KG1 (cell line): ENCODE data around the gene TOP3A.
"Not testable (repeated sequence)": the region's sequence is repeated elsewhere in the genome, so short reads cannot be mapped to it uniquely, and the experiment has no call there.

Source experiments
- DNase-seq: peaks from one replicate; lab custom pipeline; 2025; lab: John Stamatoyannopoulos, UW

Gene TOP3A

DNA sequence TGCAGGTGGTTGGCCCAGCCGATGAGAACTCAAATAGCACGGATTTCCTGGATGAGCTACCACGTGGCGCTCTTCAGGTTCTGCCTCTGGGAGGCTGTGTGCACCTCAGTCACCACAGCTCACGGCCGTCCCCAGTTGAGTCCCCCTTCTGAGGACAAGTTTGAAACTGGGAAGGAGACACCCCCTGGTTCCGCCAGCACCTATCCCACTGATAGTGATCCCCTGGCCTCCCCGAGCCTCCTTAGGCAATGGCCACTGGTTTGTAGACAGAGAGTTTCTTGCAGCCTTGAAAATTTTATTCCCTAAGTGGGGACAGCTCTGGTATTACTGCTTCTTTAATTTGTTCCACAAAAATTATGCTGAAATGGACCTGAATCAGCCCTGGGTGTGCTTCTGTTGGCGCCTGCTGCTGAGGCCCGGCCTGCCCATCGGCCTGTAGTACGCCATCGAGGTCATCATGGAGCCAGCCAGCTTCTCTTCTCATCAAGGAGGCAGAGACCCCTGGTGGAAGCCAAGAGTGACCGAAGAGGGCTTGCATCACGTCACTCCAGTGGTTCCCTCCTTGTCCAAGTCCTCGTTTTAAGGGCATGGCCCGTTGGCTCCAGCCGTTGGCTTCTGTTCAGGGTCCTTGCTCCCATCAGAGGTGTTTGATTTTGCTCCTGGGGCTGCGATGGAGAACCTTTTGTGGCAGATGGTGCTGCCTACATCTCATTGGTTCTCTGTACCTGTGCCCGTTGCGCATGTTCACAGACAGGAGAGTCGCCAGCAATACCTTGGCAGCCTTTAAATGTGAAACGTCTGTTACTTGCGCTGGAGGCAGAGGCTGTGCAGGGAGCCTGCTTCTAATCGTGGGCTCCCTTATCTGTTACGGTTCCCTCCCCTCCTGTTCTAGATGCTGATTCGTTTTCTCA, 9.6 kb upstream of the TOP3A start:
- no peak for DNase-seq

DNA sequence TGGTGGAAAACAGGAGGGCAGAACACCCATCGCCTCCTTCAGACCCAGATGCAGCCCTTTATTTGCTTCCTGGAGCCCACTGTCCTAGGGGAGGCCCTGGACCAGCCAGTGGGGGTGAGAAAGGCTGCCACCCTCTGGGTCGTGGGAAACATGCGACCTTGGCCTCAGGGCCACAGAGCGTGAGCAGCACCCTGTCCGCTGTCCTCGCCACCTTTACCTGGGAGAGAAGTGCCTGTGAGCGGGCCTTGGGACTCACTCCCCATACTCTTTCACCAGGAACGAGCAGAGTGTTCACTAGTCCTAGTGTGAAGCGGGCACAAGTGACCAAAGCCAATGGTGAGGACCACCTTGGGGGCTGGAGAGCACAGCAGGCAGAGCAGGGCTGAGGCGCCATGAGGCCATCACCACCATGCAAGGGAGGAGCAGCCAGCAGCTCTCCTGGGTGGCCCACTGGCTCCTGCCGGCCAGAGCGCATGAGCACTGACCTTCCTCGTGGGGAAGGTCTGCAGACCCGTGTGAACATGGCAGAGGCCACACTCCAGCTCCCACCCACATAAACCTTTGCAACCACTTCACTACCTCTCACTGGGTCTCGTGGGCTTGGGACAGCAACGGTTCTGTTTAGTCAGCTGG, 8.8 kb upstream of the TOP3A start:
- DNase-seq, result no peak

DNA sequence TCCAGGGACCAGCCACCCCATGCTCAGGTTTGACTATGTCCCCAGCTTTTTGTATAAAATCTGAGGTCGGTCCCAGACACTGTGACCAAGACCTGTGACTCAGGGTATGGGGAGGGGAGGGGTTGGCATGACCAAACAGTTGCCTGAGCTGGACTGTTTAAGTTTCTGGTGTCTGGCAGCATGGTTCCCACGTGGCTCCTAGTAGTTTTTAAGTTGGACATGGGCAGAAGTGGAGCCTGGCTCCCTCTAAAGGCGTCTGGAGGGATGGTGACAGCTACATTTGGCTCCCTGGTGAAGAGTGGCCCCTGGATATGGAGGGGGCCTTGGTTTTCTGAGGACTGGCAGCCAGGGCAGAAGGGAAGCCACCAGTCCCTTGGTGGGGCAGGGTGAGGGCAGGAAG, 8.2 kb upstream of the TOP3A start:
- no peak for DNase-seq

DNA sequence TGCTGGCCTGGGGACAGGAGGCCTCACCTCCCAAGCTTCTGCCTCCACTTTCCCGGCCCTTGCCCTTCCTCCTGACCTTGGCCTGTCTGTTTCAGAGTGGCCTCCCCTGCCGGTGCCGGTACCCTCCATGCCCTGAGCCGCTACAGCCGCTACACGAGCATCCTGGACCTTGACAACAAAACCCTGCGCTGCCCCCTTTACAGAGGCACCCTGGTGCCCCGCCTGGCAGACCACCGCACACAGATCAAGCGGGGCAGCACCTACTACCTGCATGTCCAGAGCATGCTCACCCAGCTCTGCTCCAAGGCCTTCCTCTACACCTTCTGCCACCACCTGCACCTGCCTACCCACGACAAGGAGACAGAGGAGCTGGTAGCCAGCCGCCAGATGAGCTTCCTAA, 7.7 kb upstream of the TOP3A start:
- DNase-seq, result no peak

DNA sequence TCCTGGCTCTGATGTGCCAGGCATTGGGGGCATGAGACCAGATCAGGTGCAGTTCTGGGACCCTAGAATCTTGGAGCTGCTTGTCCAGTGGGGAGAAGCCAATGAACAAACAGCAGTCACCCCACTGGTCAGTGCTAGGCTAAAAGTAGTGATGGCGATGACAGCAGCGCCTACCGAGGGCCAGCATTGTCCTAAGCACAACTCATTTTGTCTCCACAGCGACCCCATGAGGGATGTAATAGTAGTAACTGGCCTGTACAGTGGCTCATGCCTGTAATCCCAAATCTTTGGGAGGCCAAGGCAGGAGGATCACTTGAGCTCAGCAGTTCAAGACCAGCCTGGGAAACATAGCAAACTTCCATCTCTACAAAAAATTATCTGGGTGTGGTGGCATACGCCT, 6.5 kb upstream of the TOP3A start:
- DNase-seq, result no peak

DNA sequence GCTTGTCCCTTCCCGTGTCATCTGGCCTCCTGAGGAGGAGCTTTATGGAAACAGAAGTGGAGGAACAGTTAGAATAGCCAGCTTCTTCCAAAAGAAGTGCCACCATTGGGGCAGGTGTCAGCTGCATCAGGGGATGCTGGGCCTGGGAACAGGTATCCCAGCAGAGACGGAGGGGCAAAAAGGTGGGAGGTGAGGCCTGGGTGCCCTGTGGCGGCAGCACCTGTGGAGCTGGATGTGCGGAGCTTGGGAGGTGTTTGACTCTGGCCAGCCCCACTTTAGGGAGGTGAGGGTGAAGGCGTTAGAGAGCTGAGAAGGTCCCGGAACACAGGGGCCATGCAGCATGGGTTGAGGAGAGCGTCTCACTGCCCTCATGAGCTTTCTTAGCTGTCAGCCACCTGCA, 5.5 kb upstream of the TOP3A start:
- DNase-seq, result no peak

DNA sequence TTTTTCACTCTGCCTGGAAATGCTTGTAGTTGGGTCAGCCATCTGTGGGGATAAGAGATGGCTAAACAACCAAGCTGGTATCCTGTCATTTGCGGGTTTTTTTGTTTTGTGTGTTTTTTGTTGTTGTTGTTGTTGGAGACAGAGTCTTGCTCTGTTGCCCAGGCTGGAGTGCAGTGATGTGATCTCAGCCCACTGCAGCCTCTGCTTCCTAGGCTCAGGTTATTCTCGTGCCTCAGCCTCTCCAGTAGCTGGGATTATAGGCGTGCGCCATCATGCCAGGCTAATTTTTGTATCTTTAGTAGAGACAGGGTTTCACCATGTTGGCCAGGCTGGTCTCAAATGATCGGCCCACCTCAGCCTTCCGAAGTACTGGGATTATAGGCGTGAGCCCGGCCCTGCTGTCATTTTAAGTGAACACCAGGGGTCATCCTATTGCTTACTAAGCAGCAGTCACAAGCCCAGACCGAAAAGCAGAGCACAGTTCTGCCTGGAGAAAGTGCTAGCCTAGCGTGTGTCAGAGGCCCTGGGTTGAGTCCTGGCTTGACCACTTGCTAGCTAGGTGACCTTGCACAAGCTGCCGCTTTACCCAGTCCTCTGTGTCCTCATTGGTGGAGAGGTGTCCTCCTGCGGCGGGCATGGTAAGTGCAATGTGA, 4.9 kb upstream of the TOP3A start:
- no peak for DNase-seq

DNA sequence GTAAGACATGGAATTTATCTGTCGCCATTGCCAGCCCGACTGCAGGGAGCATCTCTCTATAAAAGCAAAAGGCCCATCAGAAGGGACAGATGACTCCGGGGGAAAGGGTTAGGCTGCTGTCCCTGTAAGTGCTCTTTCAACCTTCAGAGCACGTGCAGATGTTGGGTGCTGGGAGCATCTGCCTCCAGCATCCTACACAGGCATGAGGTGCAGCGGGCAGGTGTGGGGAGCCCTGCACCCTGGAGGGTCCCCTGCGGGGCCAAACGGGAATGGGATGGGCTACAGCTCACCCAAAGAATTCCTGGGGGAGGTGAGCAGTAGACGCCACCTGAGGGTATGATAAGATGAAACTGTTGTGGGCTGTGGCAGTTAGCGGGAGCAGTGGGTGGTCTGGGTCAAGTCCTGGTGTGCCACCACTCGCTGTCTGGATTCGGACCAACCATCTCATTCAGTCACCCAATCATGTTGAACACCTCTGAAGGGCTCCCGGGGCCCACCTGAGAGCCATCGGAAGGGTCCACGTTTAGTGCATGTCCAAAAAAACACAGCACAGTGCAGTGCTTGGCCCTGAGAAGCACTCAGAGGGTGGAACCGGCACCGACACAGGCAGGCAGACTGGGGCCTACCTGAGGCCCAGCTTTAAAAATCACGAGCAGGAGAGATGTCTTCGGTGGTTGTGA, 4.1 kb upstream of the TOP3A start:
- no peak for DNase-seq

DNA sequence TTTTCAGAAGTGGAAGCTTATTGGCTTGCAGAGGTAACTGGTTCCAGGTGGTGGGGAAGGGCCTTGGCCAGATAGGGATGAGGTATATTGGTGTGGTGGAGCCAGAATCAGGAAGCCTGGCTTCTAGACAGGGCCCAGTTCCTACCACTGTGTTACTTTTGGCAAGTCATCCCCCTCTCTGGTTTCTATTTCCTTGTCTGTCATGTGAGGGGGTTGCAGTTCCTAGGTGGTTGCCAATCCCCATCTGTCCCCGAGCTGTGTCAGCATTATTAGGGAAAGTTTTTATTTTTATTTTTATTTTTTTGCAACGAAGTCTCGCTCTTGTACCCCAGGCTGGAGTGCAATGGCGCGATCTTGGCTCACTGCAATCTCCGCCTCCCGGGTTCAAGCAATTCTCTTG, 3.3 kb upstream of the TOP3A start:
- DNase-seq, result no peak

DNA sequence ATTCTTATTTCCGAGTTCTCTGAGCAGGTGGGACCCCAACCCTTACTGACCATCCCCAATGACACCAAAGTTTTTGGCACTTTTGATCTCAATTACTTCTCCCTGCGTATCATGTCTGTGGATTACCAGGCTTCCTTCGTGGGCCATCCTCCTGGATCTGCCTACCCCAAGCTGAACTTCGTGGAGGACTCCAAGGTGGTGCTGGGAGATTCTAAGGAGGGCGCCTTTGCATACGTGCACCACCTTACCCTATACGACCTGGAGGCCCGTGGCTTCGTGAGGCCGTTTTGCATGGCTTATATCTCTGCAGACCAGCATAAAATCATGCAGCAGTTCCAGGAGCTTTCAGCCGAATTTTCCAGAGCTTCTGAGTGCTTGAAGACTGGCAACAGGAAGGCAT, 1.2 kb upstream of the TOP3A start:
- no peak for DNase-seq

DNA sequence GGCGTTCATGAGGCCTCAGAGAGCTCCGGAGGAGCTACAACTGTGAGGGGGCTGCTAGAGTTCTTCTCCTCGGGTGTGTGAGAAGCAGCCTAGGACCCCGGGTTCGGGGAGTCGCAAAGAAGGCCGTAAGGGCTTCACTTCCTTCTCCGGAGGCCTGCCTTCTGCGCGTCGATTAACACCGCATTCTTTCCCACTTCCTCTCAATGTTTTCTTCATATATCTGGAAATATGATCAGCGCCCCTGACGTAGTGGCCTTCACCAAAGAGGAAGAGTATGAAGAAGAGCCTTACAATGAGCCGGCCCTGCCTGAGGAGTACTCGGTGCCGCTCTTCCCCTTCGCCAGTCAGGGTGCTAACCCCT, 748 bp upstream of the TOP3A start:
- no peak for DNase-seq

DNA sequence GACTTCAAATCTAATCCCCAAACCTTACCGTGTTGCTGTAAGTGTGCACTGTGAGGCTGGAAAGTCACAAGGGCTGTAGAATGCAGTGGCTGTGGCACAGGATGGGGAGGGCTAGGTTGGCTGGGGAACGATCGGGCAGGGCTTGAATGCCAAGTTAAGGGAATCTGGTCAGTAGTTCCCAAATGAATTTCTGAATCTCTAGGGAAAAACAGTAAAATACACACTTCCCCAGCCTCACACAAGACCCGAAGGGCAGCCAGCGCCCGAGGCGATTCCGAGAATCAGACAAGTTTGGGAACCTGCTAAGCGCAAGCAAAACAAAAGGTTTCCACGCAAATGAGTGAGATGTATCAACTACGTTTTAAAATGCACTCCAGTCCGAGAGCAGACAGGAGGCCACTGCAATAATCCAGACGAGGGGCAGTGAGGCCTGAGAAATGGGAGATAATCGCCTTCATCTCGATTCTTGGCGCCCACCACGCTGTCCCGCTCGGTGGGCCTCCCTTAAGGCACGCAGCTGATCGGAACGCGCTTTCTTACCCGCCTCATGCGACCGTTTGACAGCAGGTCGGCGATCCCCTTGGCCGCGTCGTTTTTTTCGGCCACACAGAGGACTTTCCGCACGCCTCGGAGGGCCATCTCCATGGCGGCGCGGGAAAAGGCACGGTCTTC, 599 bp downstream of the TOP3A start:
- no peak for DNase-seq

DNA sequence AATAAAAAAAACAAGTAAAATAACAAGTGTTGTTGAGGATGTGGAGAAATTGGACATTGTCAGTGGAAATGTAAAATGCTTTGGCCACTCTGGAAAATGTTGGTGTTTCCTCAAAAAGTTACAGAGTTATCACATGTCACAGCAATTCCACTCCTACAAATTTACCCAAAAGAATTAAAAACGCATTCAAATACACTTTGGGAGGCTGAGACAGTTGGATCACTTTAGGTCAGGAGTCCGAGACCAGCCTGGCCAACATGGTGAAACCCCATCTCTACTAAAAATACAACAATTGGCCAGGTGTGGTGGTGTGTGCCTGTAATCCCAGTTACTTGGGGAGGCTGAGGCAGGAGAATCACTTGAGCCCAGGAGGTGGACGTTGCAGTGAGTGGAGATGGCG, 5.6 kb downstream of the TOP3A start:
- no peak for DNase-seq

DNA sequence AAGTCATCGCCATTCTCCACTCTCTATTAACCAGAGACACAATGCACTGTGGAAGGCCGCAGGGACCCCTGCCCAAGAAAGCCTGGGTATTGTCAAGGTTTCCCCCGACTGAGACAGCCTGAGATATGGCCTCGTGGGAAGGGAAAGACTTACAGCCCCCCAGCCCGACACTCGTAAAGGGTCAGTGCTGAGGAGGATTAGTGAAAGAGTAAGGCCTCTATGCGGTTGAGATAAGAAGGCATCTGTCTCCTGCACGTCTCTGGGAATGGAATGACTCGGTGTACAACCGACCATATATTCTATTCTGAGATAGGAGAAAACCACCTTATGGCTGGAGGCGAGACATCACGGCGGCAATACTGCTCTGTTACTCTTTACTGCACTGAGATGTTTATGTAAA, 11.6 kb downstream of the TOP3A start:
- DNase-seq, result not testable (repeated sequence)

DNA sequence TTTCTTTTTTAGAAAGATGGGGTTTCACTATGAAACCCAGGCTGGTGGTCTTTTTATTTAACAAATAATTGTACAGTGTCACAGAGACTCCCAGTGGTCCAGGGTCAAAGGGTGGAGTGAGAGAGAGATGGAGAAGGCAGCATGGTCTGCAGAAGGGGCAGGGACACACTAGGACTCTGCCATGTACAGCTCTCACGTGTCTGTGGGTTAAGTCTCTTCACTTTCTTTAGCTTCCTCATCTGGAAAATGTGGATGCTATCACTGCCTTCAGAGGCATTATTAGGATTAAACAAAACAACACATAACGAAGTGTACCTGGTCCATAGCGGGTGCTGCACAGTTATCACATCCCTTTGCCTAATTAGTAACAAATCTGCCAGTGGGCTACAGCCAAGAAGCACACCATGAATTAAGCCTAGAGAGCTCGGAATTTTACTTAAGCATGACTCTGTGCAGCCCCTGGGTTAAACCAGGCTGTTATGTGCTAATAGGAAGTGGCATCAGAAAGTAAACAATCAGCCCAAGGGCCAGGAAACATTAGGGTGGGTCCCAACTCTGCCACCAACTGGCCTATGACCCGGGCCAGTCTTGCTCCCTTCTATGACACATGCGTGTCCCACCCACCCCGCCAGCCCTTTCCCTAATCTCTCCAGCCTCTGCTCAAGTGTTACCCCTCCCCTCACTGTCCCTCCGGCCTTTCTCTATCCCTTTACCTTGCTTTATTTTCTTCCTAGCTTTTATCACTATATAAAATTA, 13.9 kb downstream of the TOP3A start:
- no peak for DNase-seq

DNA sequence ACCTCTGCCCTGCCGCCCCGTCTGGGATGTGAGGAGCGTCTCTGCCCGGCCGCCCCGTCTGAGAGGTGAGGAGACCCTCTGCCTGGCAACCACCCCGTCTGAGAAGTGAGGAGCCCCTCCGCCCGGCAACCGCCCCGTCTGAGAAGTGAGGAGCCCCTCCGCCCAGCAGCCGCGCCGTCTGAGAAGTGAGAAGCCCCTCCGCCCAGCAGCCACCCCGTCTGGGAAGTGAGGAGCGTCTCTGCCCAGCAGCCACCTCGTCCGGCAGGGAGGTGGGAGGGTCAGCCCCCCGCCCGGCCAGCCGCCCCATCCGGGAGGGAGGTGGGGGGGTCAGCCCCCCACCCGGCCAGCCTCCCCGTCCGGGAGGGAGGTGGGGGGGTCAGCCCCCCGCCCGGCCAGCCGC, 16.7 kb downstream of the TOP3A start:
- not testable (repeated sequence) for DNase-seq

DNA sequence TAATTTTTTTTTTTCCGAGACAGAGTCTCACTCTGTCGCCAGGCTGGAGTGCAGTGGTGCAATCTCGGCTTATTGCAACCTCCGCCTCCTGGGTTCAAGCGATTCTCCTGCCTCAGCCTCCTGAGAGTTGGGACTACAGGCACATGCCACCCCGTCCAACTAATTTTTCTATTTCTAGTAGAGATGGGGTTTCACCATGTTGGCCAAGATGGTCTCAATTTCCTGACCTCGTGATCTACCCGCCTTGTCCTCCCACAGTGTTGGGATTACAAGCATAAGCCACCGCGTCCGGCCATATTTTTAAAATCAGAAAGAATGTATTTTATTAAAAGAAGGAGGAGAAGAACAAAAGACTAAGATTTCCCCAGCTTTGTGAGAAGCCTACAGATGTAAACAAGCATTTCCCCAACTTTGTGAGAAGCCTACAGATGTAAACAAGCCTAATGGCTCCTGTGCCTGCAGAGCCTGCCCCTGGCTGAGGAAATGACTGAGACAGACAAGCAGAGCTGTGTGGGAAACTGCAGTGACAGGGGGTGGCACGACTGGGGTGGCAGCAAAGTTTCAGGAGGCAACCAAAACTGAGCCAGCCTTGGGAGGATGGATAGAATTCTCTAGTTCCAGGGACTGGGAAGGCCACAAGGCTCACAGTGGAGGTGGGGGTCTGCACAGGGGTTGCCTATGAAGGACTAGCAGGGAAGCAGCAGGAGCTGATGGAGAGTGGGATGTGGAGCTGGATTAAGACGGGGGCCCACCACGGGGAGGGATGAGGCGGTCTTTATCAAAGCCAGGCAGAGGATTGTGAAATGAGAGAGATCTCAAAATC, 22.9 kb downstream of the TOP3A start:
- no peak for DNase-seq

DNA sequence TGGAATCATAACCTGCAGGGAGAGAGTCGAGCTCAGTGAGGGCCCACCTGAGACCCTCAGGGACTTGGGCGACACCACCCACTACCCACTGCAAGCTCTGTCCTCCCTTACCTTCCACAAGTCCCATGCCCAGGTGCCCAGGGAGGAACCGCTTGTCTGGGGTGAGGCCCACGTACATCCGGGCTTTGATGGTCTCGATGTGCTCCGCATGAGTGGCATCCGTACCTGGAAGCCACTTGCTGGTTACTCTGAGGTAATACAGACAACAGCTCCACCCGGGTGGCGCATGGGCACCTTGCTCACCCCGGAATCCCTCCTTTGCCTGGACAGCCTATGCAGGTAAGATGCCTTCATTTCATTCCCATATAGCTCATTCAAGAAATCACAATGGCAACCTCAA, 29.5 kb downstream of the TOP3A start:
- no peak for DNase-seq

DNA sequence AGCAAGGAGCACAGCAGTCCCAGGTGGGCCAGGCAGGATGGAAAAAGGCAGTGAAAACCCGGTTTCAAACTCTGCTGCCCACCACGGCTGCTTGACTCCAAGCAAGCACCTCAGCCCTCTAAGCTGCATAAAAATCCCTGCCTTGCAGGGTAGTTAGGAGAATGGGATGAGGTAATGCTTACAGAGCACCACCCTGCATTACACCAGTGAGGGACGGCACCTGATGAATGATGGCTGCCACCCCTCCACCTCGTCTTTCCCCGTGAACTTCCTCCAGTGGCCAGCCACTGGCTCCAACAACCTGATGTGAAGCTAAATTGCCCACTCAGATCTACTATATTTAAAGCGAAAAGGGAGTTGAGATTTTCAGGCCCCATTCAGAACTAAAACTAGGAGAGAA, 33.0 kb downstream of the TOP3A start:
- DNase-seq, result no peak

DNA sequence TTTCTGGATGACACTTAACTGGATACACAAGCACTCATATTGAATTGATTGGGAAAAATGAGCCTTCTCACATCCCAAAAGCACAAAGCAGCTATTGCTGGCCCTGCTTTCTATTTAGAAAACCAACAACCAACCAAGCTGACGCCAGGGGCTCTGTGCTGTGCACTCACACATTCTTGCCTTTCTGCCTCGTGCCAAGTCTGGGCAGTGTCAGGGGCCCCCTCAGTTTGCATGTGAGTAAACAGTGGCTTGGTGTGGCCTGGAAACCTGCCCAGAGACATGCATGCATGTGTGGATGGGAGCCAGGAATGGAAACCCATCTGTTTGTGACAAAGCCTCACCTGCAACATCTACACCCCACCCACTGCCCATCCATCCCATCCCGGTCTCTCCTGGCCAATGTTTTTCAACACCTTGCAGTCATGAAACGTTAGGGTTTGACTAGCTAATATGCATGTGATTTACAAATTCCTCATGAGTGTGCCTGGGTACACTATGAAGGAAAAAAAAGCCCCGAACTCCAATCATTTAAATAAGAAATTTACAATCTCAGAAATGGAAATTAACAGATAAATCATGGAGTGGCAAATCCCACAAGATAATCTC, 33.9 kb downstream of the TOP3A start:
- no peak for DNase-seq
